ENCODE data around the gene SEC23IP. TPM values are rescaled to one million over a fixed set of nuclear protein-coding genes. Genes with fewer than 3 reads are reported as not detected.
A peak's percentile ranks its signal among the peaks of the same experiment; 100 is the strongest.

Gene SEC23IP
- total RNA-seq, 1 donor from 2014 or later = 72.9 TPM

DNA sequence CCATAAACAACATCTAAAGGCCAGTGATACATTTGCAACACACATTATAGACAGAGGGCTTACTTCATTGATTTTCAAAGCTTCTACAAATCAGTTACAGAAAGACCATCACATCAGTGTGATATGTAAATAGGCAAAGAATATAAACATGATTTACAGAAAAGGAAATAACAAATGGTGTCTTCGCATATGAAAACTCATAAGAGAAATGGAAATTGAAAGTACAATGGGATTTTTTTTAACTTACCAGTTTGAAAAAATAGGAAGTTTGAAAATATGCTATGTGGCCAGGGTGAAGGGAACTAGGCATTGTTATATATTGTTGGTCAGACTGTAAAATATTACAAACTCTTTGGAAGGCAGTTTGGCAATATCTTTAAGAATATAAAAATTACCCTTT is 27.3 kb downstream of the SEC23IP start:
- Mint-ChIP-seq H3K27me3 (no peaks in the 10 kb centered on the region), H3K9me3 (no peaks in the 10 kb centered on the region), H3K4me3 (no peak overlapping the region), H3K36me3 (peaks cover 8% of the 10 kb centered on the region), H3K4me1 (ENCODE audit: unreplicated experiment) (no peaks in the 10 kb centered on the region), H3K27ac (no peak overlapping the region)
- no peak for DNase-seq (ENCODE audit: extremely low spot score, unreplicated experiment)
- no peak for TF ChIP-seq CTCF (conservative IDR thresholded peaks at IDR 0.05)

GRCh38 chr10:119928411-119928810 is 35.9 kb downstream of the SEC23IP start:
- H3K27me3 Mint-ChIP-seq = no peaks in the 10 kb centered on the region
- H3K36me3 Mint-ChIP-seq = peaks cover 23% of the 10 kb centered on the region

DNA sequence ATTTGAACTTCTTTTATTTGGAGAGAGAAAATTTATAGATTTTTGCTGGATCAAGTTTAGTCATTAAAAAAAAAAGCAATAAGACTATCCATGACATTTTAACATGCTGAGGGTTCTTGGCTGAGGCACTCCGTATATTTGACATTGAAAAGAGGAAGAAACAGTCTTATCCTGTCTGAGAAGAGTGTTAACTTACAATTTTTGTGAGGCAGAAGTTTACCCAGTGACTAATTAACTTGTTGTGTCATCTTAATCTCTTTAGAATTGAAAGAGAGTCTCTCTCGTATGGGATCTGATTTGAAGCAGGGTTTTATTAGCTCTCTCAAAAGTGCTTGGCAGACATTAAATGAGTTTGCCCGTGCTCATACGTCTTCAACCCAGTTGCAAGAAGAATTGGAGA is 39.3 kb downstream of the SEC23IP start:
- Mint-ChIP-seq H3K36me3 (peaks cover 34% of the 10 kb centered on the region), H3K27me3 (no peaks in the 10 kb centered on the region), H3K9me3 (no peaks in the 10 kb centered on the region), H3K4me1 (ENCODE audit: unreplicated experiment) (no peaks in the 10 kb centered on the region), H3K4me3 (no peak overlapping the region), H3K27ac (no peak overlapping the region)
- no peak for DNase-seq (ENCODE audit: extremely low spot score, unreplicated experiment)
- TF ChIP-seq CTCF (conservative IDR thresholded peaks at IDR 0.05) = no peak

More at GRCh38 chr10:119928411-119928810, 35.9 kb downstream of the SEC23IP start:
- Mint-ChIP-seq H3K4me3 (no peak overlapping the region), H3K9me3 (no peaks in the 10 kb centered on the region), H3K4me1 (ENCODE audit: unreplicated experiment) (no peaks in the 10 kb centered on the region), H3K27ac (no peak overlapping the region)
- TF ChIP-seq CTCF (conservative IDR thresholded peaks at IDR 0.05) = no peak
- no peak for DNase-seq (ENCODE audit: extremely low spot score, unreplicated experiment)

GRCh38 chr10:119932631-119933030 is 40.1 kb downstream of the SEC23IP start:
- Mint-ChIP-seq H3K4me1 (ENCODE audit: unreplicated experiment) (no peaks in the 10 kb centered on the region), H3K9me3 (no peaks in the 10 kb centered on the region), H3K4me3 (no peak overlapping the region), H3K27ac (no peak overlapping the region), H3K27me3 (no peaks in the 10 kb centered on the region), H3K36me3 (peaks cover 29% of the 10 kb centered on the region)
- DNase-seq (ENCODE audit: extremely low spot score, unreplicated experiment) = no peak
- TF ChIP-seq CTCF (conservative IDR thresholded peaks at IDR 0.05) = no peak

- Mint-ChIP-seq H3K4me1 (ENCODE audit: unreplicated experiment) (no peaks in the 10 kb centered on the region), H3K27ac (peak overlapping the region; percentile 3), H3K36me3 (peaks cover 29% of the 10 kb centered on the region), H3K9me3 (no peaks in the 10 kb centered on the region), H3K27me3 (no peaks in the 10 kb centered on the region), H3K4me3 (no peak overlapping the region)
- peak; percentile 78 for TF ChIP-seq CTCF (conservative IDR thresholded peaks at IDR 0.05)
- DNase-seq (ENCODE audit: extremely low spot score, unreplicated experiment) = no peak
Measured at GRCh38 chr10:119933179-119933578, 40.6 kb downstream of the SEC23IP start.

DNA sequence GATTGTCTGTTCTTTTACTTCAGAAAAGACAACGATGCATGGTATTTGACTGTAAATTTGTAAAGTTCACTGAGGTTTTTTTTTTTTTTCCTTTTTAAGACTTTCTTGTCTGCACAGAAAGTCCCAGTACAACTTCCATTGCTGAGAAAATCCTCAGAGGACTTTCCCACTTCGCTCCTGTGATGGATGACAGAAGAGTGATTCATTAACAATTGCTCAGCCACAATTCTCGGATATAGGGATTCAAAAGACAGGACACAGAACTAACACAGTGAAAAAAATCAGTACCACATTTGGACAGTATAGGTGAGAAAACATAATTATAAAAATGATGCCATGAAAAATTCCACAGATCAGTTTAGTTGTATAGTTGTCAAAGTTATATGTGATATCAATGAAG is 48.0 kb downstream of the SEC23IP start:
- no peak for DNase-seq (ENCODE audit: extremely low spot score, unreplicated experiment)
- Mint-ChIP-seq H3K4me3 (no peak overlapping the region), H3K9me3 (no peaks in the 10 kb centered on the region), H3K27ac (no peak overlapping the region), H3K36me3 (peaks cover 36% of the 10 kb centered on the region), H3K4me1 (ENCODE audit: unreplicated experiment) (no peaks in the 10 kb centered on the region), H3K27me3 (no peaks in the 10 kb centered on the region)
- no peak for TF ChIP-seq CTCF (conservative IDR thresholded peaks at IDR 0.05)

Measured in type B pancreatic cell (in vitro differentiated cells).